Tibial artery (tissue), 4 donors: ENCODE results near the gene CCN6.

Experiments
- DNase-seq, 2 donors: peaks; one replicate each; pipeline ENCODE4 v3.0.0-alpha.2; 2019
- H3K27ac ChIP-seq, 2 donors: fragments of 200-600 bp; sonication (generic) in 1 of 2; 1 replicate in 1 of 2; 2 replicates in 1 of 2; pipeline ENCODE4 v1.5.1; 2018 to 2019; ENCODE audit warnings: mild to moderate bottlenecking in 1 of 2
- H3K27me3 ChIP-seq, 2 donors: fragments of 200-600 bp; sonication (generic) in 1 of 2; one replicate each; pipeline versions ENCODE4 v1.5.1 to v1.6.0; 2016 to 2019
- H3K36me3 ChIP-seq, 3 donors: fragments of 200-600 bp; sonication (generic) in 2 of 3; one replicate each; pipeline ENCODE4 v1.5.1; 2016 to 2019; ENCODE audit warnings: mild to moderate bottlenecking in 2 of 3
- H3K4me1 ChIP-seq, 4 donors: fragments of 200-600 bp; sonication (generic) in 2 of 4; 1 replicate in 3 of 4; 2 replicates in 1 of 4; pipeline ENCODE4 v1.5.1; 2016 to 2019
- H3K4me3 ChIP-seq, 2 donors: fragments of 200-600 bp; sonication (generic) in 1 of 2; 1 replicate in 1 of 2; 2 replicates in 1 of 2; pipeline ENCODE4 v1.5.1; 2018 to 2019; ENCODE audit warnings: mild to moderate bottlenecking in 2 of 2
- H3K9me3 ChIP-seq, 3 donors: fragments of 200-600 bp; sonication (generic) in 1 of 3; one replicate each; pipeline ENCODE4 v1.5.1; 2016 to 2019
- intact Hi-C: fragments of 100-400 bp; cut with DNase I; formaldehyde crosslinking; loops from one replicate; pipeline ENCODE4 v1.15.0; 2023; ENCODE audit warnings: low total_unique reads
- TF ChIP-seq, protein P1 (sequence below), 2 experiments: fragments of 200-600 bp in 1 of 2; fragments of 450-650 bp in 1 of 2; IDR thresholded peaks; one replicate each; pipeline ENCODE4 v1.5.1; 2017 to 2019; ENCODE audit warnings: antibody characterized with exemption in 2 of 2, mild to moderate bottlenecking in 1 of 2, moderate library complexity in 1 of 2

CCN6 gene

DNA sequence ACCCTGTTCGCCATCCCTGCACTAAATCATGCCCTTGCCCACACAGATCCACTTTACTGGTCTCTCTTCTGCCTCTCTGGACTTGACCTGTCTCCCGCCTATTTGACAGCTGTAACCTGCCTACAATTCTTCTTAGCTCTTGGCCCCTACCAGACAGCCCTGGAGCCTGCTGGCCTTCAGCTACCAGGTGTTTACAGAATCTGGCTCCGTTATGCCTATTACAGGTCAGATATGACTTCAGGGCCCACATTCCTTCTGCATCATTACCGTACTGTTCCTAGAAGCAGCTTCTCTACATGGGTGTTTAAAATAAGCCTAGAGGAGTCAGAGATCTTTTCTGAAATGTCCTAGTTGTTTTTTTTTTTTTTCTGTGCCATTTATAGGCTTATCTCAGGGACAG lies 45.4 kb upstream of the CCN6 start:
- no peaks in the 10 kb centered on the region for H3K36me3 ChIP-seq
- H3K27me3 ChIP-seq: no peaks in the 10 kb centered on the region
- no peak overlapping the region for H3K27ac ChIP-seq
- H3K4me3 ChIP-seq: no peak overlapping the region
- H3K9me3 ChIP-seq: no peaks in the 10 kb centered on the region
- TF ChIP-seq, protein P1, sequence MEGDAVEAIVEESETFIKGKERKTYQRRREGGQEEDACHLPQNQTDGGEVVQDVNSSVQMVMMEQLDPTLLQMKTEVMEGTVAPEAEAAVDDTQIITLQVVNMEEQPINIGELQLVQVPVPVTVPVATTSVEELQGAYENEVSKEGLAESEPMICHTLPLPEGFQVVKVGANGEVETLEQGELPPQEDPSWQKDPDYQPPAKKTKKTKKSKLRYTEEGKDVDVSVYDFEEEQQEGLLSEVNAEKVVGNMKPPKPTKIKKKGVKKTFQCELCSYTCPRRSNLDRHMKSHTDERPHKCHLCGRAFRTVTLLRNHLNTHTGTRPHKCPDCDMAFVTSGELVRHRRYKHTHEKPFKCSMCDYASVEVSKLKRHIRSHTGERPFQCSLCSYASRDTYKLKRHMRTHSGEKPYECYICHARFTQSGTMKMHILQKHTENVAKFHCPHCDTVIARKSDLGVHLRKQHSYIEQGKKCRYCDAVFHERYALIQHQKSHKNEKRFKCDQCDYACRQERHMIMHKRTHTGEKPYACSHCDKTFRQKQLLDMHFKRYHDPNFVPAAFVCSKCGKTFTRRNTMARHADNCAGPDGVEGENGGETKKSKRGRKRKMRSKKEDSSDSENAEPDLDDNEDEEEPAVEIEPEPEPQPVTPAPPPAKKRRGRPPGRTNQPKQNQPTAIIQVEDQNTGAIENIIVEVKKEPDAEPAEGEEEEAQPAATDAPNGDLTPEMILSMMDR (IDR thresholded peaks at IDR 0.05): no peak
- intact Hi-C loops: loop anchor here (5.0 kb wide), 1 partner anchor 34 kb away; no protein-coding TSS in a partner anchor
- no peak for DNase-seq
- H3K4me1 ChIP-seq: peaks cover 0 to 13% (median 4%) of the 10 kb centered on the region in 4 donors

GRCh38 chr6:112010328-112010727 lies 43.6 kb upstream of the CCN6 start:
- Histone ChIP-seq H3K27me3 (no peaks in the 10 kb centered on the region), H3K4me3 (no peak overlapping the region), H3K27ac (no peak overlapping the region), H3K4me1 (peaks cover 0 to 29% (median 15%) of the 10 kb centered on the region in 4 donors), H3K36me3 (no peaks in the 10 kb centered on the region), H3K9me3 (no peaks in the 10 kb centered on the region)
- no peak for DNase-seq
- TF ChIP-seq, protein P1 (IDR thresholded peaks at IDR 0.05): peak; percentile 15 to 24
- intact Hi-C loops: no loop called here

GRCh38 chr6:112013051-112013450 lies 40.9 kb upstream of the CCN6 start:
- no peaks in the 10 kb centered on the region for H3K27me3 ChIP-seq
- no peak overlapping the region for H3K27ac ChIP-seq
- intact Hi-C loops: no loop called here
- TF ChIP-seq, protein P1 (IDR thresholded peaks at IDR 0.05): no peak
- H3K4me1 ChIP-seq: peaks cover 0 to 55% (median 20%) of the 10 kb centered on the region in 4 donors
- no peaks in the 10 kb centered on the region for H3K36me3 ChIP-seq
- H3K9me3 ChIP-seq: no peaks in the 10 kb centered on the region
- DNase-seq: no peak
- no peak overlapping the region for H3K4me3 ChIP-seq

- Histone ChIP-seq H3K27me3 (no peaks in the 10 kb centered on the region), H3K36me3 (no peaks in the 10 kb centered on the region), H3K27ac (peak overlapping the region; percentile 54 to 60), H3K4me1 (peaks cover 0 to 58% (median 28%) of the 10 kb centered on the region in 4 donors), H3K9me3 (no peaks in the 10 kb centered on the region), H3K4me3 (no peak overlapping the region)
- TF ChIP-seq, protein P1 (IDR thresholded peaks at IDR 0.05): no peak
- no peak for DNase-seq
- intact Hi-C loops: no loop called here
Observed at GRCh38 chr6:112014483-112014882, 39.4 kb upstream of the CCN6 start.

GRCh38 chr6:112015725-112016124 lies 38.2 kb upstream of the CCN6 start:
- TF ChIP-seq, protein P1 (IDR thresholded peaks at IDR 0.05): no peak
- H3K27me3 ChIP-seq: no peaks in the 10 kb centered on the region
- peak overlapping the region; percentile 25 to 54 for H3K27ac ChIP-seq
- no peak for DNase-seq
- no peak overlapping the region for H3K4me3 ChIP-seq
- H3K4me1 ChIP-seq: peaks cover 0 to 68% (median 33%) of the 10 kb centered on the region in 4 donors
- intact Hi-C loops: no loop called here
- no peaks in the 10 kb centered on the region for H3K9me3 ChIP-seq
- H3K36me3 ChIP-seq: no peaks in the 10 kb centered on the region

DNA sequence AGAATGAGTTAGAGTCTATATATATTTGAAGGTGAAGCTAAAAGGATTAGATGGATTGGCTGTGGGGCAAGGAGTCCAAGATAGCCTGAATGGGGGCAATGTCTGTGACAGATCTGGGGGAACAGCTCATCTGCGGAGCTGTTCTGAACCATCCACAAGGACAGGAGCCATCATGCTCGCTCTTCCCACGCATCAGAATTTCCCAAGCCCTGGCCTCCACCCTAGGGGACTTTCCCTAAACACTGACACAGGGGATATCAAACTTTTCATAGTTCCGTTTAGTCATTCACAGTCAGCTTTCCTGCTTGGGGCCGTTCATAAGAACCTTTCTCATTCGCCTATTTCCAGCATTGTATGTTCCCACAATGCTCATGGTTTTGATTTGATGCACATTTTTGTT lies 37.6 kb upstream of the CCN6 start:
- Histone ChIP-seq H3K4me3 (no peak overlapping the region), H3K36me3 (no peaks in the 10 kb centered on the region), H3K4me1 (peaks cover 0 to 68% (median 33%) of the 10 kb centered on the region in 4 donors), H3K9me3 (no peaks in the 10 kb centered on the region), H3K27me3 (no peaks in the 10 kb centered on the region), H3K27ac (peak overlapping the region; percentile 25 to 54)
- intact Hi-C loops: no loop called here
- DNase-seq: peak in 1 of 2 donors; percentile 35
- TF ChIP-seq, protein P1 (IDR thresholded peaks at IDR 0.05): no peak
